ENCODE data around the gene GAS2.

DNA sequence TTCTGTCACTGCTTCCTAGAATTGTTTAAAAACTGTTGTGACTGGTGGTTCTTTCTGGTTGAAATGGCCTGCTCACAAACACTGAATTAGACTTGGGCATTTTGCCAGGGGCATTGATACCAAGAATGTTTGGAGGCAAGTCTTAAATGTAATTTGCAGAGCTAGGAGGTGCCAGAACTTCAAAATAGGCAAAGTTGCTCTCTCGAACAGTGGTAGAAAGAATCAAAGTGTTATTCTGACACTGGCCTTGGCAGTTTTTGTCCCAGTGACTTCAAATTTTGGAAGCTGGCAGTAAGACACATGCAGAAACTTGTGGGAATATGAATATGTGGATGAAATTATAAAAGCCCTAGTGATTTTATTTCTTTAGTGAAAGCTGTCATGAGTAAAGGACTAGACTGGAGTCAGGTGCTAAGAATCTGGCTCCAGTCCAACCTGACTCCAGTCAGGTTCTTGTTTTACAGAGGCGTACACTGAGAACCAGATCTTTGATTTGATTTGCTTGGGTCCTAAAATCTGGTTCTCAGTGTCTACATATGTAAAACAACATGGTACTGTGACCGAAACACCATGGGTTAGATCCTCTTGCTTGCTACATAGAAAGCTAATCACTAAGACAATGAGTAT lies 142.3 kb downstream of the GAS2 start:
- no peak for TF ChIP-seq CTCF (IDR thresholded peaks at IDR 0.05)
- TF ChIP-seq POLR2A (IDR thresholded peaks at IDR 0.05), result no peak
- no peak for TF ChIP-seq POLR2AphosphoS5 (IDR thresholded peaks at IDR 0.05)
